Smooth muscle cell (in vitro differentiated cells): ENCODE data around the gene RNPC3. TPM values are rescaled to one million over a fixed set of nuclear protein-coding genes. Genes with fewer than 3 reads are reported as not detected.

Experiments
- DNase-seq: peaks from one replicate; lab custom pipeline; 2025; ENCODE audit not compliant: unreplicated experiment; lab: John Stamatoyannopoulos, UW
- H2AFZ ChIP-seq: fragments of 200-600 bp; sonication (generic); 2 replicates; pipeline ENCODE4 v1.6.0; 2016; ENCODE audit warnings: antibody characterized with exemption, low read depth, mild to moderate bottlenecking
- H3F3A ChIP-seq: fragments of 200-600 bp; sonication (generic); 2 replicates; pipeline ENCODE4 v1.6.0; 2017; ENCODE audit warnings: antibody characterized with exemption, low read depth
- H3K27ac ChIP-seq: fragments of 200-600 bp; sonication (generic); 2 replicates; pipeline ENCODE4 v1.5.1; 2016; ENCODE audit warnings: low read depth, mild to moderate bottlenecking
- H3K27me3 ChIP-seq: fragments of 200-600 bp; sonication (generic); 2 replicates; pipeline ENCODE4 v1.6.1; 2016; ENCODE audit warnings: low read depth, mild to moderate bottlenecking
- H3K36me3 ChIP-seq: fragments of 200-600 bp; sonication (generic); 2 replicates; pipeline ENCODE4 v1.5.1; 2016; ENCODE audit warnings: low read depth
- H3K4me1 ChIP-seq: fragments of 200-600 bp; sonication (generic); 2 replicates; pipeline ENCODE4 v1.5.1; 2016; ENCODE audit warnings: low read depth
- H3K4me2 ChIP-seq: fragments of 200-600 bp; sonication (generic); 2 replicates; pipeline ENCODE4 v1.6.0; 2016; ENCODE audit warnings: mild to moderate bottlenecking
- H3K4me3 ChIP-seq: fragments of 200-600 bp; sonication (generic); 2 replicates; pipeline ENCODE4 v1.5.1; 2016; ENCODE audit warnings: mild to moderate bottlenecking
- H3K79me2 ChIP-seq: fragments of 200-600 bp; sonication (generic); 2 replicates; pipeline ENCODE4 v1.6.0; 2016; ENCODE audit warnings: low read depth, mild to moderate bottlenecking
- H3K9ac ChIP-seq: fragments of 200-600 bp; sonication (generic); 2 replicates; pipeline ENCODE4 v1.6.0; 2016; ENCODE audit warnings: low read depth
- H3K9me3 ChIP-seq: fragments of 200-600 bp; sonication (generic); replicated peaks from 2 replicates; pipeline ENCODE4 v1.5.1; 2016; ENCODE audit warnings: low read depth
- H4K20me1 ChIP-seq: fragments of 200-600 bp; sonication (generic); 2 replicates; pipeline ENCODE4 v1.6.0; 2016; ENCODE audit warnings: low read depth
- CTCF ChIP-seq: fragments of 200-600 bp; sonication (generic); IDR thresholded peaks from 2 replicates; pipeline ENCODE4 v1.5.1; 2017; ENCODE audit warnings: borderline replicate concordance, mild to moderate bottlenecking, antibody characterized with exemption; ENCODE audit not compliant: insufficient read depth, poor library complexity, severe bottlenecking
- WGBS: methylation state at CpG from one replicate; pipeline ENCODE4 v1.1.7; 2016; ENCODE audit warnings: low lambda C conversion rate; 5-methylcytosine and 5-hydroxymethylcytosine counted together
- polyA plus RNA-seq: library from polyadenylated mRNA; unstranded; fragments of >200 nt; fragmentation: Nextera tagmentation; extraction: Ambion mirVana; gene quantifications from 2 replicates; pipeline ENCODE4 v1.2.1, GENCODE V29; 2016
- total RNA-seq: library from RNA; depleted of rRNA; stranded (reverse); fragments of >200 nt; gene quantifications from 2 replicates; pipeline ENCODE4 v1.2.3, GENCODE V29; 2014

RNPC3 gene
- total and polyA plus RNA-seq, 2 experiments from 2014 or later: 2.6 to 7.0 TPM

- no peaks in the 10 kb centered on the region for H3K36me3 ChIP-seq
- H3K9me3 ChIP-seq: no peaks in the 10 kb centered on the region
- DNase-seq: no peak
- 75% methylated on average over 2 of the region's 2 CpGs for WGBS
- no peak for TF ChIP-seq CTCF
- no peaks in the 10 kb centered on the region for H3K79me2 ChIP-seq
- no peak overlapping the region for H3K27ac ChIP-seq
- no peak overlapping the region for H2AFZ ChIP-seq
- no peaks in the 10 kb centered on the region for H3K27me3 ChIP-seq
- no peak overlapping the region for H3K4me3 ChIP-seq
- no peak overlapping the region for H3K4me2 ChIP-seq
- no peaks in the 10 kb centered on the region for H4K20me1 ChIP-seq
- no peaks in the 10 kb centered on the region for H3K4me1 ChIP-seq
- H3K9ac ChIP-seq: no peak overlapping the region
- no peaks in the 10 kb centered on the region for H3F3A ChIP-seq
Observed at GRCh38 chr1:103517380-103518047, 8.0 kb upstream of the RNPC3 start.

GRCh38 chr1:103520822-103521221 is 4.7 kb upstream of the RNPC3 start:
- no peaks in the 10 kb centered on the region for H3K36me3 ChIP-seq
- no peak overlapping the region for H3K4me2 ChIP-seq
- TF ChIP-seq CTCF: no peak

GRCh38 chr1:103523346-103523745 is 2.2 kb upstream of the RNPC3 start:
- Histone ChIP-seq H3K4me2 (no peak overlapping the region), H3K27ac (no peak overlapping the region), H3K27me3 (no peaks in the 10 kb centered on the region), H3F3A (peaks cover 7% of the 10 kb centered on the region), H4K20me1 (no peaks in the 10 kb centered on the region), H2AFZ (no peak overlapping the region), H3K36me3 (no peaks in the 10 kb centered on the region), H3K4me3 (no peak overlapping the region), H3K9ac (no peak overlapping the region), H3K4me1 (peaks cover 9% of the 10 kb centered on the region), H3K9me3 (no peaks in the 10 kb centered on the region), H3K79me2 (peaks cover 17% of the 10 kb centered on the region)
- WGBS: 93% methylated on average over 3 of the region's 3 CpGs
- DNase-seq: no peak
- TF ChIP-seq CTCF: no peak

More at GRCh38 chr1:103520822-103521221, 4.7 kb upstream of the RNPC3 start:
- H2AFZ ChIP-seq: no peak overlapping the region
- H3K27me3 ChIP-seq: no peaks in the 10 kb centered on the region
- H3K9ac ChIP-seq: no peak overlapping the region
- no peaks in the 10 kb centered on the region for H3K4me1 ChIP-seq
- no peak for DNase-seq
- no peaks in the 10 kb centered on the region for H3K9me3 ChIP-seq
- H3K4me3 ChIP-seq: no peak overlapping the region
- H3K27ac ChIP-seq: no peak overlapping the region
- H3F3A ChIP-seq: no peaks in the 10 kb centered on the region
- no peaks in the 10 kb centered on the region for H3K79me2 ChIP-seq
- no peaks in the 10 kb centered on the region for H4K20me1 ChIP-seq

- DNase-seq: no peak
- H3K27me3 ChIP-seq: no peaks in the 10 kb centered on the region
- no peaks in the 10 kb centered on the region for H3K36me3 ChIP-seq
- peaks cover 35% of the 10 kb centered on the region for H3K79me2 ChIP-seq
- H4K20me1 ChIP-seq: no peaks in the 10 kb centered on the region
- H3K4me2 ChIP-seq: peak overlapping the region; percentile 89
- 8% methylated on average over 25 of the region's 34 CpGs for WGBS
- peaks cover 9% of the 10 kb centered on the region for H3K4me1 ChIP-seq
- H2AFZ ChIP-seq: no peak overlapping the region
- no peaks in the 10 kb centered on the region for H3K9me3 ChIP-seq
- TF ChIP-seq CTCF: no peak
- peaks cover 7% of the 10 kb centered on the region for H3F3A ChIP-seq
- peak overlapping the region; percentile 50 for H3K4me3 ChIP-seq
- H3K9ac ChIP-seq: no peak overlapping the region
- no peak overlapping the region for H3K27ac ChIP-seq
Observed at GRCh38 chr1:103525114-103525606, 339 bp upstream of the RNPC3 start.
